NT2/D1 (cell line): Measurements from ENCODE around the gene LIN52.

Source experiments
- DNase-seq: peaks from one replicate; pipeline ENCODE4 v3.0.0-alpha.2; 2011; ENCODE audit warnings: low read depth, low spot score
- H3K27me3 ChIP-seq: 2 replicates; pipeline ENCODE4 v1.6.0; 2011; ENCODE audit warnings: mild to moderate bottlenecking; ENCODE audit not compliant: insufficient read length, insufficient read depth
- H3K36me3 ChIP-seq: 2 replicates; pipeline ENCODE4 v1.6.1; 2011; ENCODE audit warnings: mild to moderate bottlenecking, low read length, mixed read lengths; ENCODE audit not compliant: insufficient read depth, insufficient read length
- H3K4me1 ChIP-seq: 2 replicates; pipeline ENCODE4 v1.5.1; 2011; ENCODE audit not compliant: insufficient read depth, insufficient read length
- H3K4me3 ChIP-seq: 2 replicates; pipeline ENCODE4 v1.5.1; 2011; ENCODE audit warnings: low read depth; ENCODE audit not compliant: insufficient read length
- H3K9ac ChIP-seq: 2 replicates; pipeline ENCODE4 v1.6.0; 2011; ENCODE audit warnings: low read depth; ENCODE audit not compliant: insufficient read length
- H3K9me3 ChIP-seq: 2 replicates; pipeline ENCODE4 v1.5.1; 2011; ENCODE audit warnings: mild to moderate bottlenecking, low read length; ENCODE audit not compliant: insufficient read depth
- SUZ12 ChIP-seq: IDR thresholded peaks from 2 replicates; pipeline ENCODE4 v1.6.1; 2011; ENCODE audit not compliant: insufficient read length, insufficient read depth; ENCODE audit errors: extremely low read depth
- YY1 ChIP-seq: IDR thresholded peaks from 2 replicates; pipeline ENCODE4 v1.6.1; 2011; ENCODE audit not compliant: insufficient read length, insufficient read depth
- ZNF274 ChIP-seq: IDR thresholded peaks from 2 replicates; pipeline ENCODE4 v1.6.1; 2011; ENCODE audit warnings: mild to moderate bottlenecking, low read depth, low read length

LIN52 gene

DNA sequence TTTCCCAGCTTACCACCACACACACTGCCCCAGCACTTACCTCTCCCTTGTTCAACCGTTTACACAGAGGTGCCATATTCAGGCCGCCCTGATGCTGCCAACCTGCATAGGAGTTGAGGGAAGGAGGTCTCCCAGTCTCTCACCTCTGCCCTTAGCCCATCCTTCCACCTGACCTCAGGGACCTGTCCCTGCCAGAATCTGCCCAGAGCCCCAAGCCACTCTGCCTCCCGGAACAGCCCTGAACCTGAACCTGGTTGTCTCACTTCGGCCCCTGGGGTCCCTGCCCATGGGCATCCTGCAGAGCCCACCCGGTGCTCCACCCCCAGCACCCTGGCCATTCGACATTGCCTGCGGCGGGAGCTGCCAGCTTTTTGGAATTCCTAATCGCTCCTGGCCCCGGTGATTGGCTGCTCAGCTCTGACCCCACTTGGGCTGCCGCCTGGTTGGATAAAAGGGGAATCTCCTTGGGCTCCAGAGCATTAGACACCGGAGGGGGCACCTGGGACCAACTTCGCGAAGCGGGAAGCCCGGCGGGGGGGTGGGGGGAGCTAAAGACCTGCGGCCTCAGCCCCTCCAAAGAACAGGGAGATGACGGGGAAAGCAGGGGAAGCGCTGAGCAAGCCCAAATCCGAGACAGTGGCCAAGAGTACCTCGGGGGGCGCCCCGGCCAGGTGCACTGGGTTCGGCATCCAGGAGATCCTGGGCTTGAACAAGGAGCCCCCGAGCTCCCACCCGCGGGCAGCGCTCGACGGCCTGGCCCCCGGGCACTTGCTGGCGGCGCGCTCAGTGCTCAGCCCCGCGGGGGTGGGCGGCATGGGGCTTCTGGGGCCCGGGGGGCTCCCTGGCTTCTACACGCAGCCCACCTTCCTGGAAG lies 154.5 kb downstream of the LIN52 start, which contains the start of gene VSX2:
Gene VSX2 (plus strand): TSS at position 476 of the 874 bp plus-strand sequence. CDS start 113 bp downstream, at position 589.
- no peak for DNase-seq
- Histone ChIP-seq H3K36me3 (no peaks in the 10 kb centered on the region), H3K27me3 (peaks cover 73% of the 10 kb centered on the region), H3K4me3 (peak within 1 kb of the TSS; percentile 40), H3K9me3 (no peaks in the 10 kb centered on the region), H3K9ac (peak within 1 kb of the TSS; percentile 56), H3K4me1 (peaks cover under 1% of the 10 kb centered on the region)
- TF ChIP-seq SUZ12 (no peak), YY1 (no peak), ZNF274 (no peak)

DNA sequence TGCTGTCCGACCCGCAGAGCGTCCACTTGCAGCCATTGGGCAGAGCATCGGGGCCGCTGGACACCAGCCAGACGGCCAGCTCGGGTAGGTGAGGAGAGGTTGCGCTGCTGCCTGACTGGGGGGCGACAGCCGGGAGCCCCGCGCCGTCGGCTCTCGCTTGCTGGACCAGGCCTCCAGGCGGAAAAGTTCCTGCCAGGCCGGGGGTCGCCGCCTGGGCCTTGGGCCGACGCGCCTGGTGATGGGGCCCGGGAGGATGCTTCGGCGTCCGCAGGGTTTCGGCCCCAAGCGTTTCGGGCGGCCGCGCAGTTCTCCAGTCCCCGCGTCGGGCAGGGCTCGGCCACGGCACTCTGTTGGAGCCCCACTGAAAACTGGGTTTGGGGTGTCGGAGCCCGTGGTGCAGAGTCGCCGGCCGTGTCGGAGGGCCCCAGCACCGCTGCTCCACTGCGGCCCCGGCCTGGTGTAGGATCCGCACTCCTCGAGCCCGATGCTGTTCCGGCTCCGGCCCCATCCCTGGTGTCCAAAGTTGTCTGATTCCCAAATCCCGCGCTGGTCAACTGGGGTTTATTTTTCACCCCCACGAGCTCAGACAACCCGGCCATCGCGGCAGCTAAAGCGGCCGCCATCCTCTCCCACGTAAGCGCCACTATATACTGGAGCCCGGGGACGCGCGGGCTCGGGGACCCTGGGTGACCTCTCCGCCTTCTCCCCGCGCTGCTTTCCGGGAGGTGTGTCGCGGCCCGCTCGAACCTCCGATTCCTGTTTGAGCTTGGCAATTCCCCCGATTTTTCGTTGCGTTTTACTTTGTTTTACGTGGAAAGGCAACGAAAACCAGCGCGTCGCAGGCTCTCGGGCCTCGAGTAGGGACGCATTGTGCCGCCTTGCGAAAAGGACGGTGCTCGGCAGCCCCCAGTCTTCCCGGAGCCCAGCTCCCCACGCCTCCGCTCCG lies 155.4 kb downstream of the LIN52 start:
- peaks cover 5% of the 10 kb centered on the region for H3K4me1 ChIP-seq
- TF ChIP-seq ZNF274: no peak
- peak; percentile 90 for TF ChIP-seq SUZ12
- no peak for DNase-seq
- H3K9me3 ChIP-seq: no peaks in the 10 kb centered on the region
- peaks cover 71% of the 10 kb centered on the region for H3K27me3 ChIP-seq
- peak overlapping the region; percentile 40 for H3K4me3 ChIP-seq
- H3K9ac ChIP-seq: peak overlapping the region; percentile 56
- H3K36me3 ChIP-seq: no peaks in the 10 kb centered on the region

DNA sequence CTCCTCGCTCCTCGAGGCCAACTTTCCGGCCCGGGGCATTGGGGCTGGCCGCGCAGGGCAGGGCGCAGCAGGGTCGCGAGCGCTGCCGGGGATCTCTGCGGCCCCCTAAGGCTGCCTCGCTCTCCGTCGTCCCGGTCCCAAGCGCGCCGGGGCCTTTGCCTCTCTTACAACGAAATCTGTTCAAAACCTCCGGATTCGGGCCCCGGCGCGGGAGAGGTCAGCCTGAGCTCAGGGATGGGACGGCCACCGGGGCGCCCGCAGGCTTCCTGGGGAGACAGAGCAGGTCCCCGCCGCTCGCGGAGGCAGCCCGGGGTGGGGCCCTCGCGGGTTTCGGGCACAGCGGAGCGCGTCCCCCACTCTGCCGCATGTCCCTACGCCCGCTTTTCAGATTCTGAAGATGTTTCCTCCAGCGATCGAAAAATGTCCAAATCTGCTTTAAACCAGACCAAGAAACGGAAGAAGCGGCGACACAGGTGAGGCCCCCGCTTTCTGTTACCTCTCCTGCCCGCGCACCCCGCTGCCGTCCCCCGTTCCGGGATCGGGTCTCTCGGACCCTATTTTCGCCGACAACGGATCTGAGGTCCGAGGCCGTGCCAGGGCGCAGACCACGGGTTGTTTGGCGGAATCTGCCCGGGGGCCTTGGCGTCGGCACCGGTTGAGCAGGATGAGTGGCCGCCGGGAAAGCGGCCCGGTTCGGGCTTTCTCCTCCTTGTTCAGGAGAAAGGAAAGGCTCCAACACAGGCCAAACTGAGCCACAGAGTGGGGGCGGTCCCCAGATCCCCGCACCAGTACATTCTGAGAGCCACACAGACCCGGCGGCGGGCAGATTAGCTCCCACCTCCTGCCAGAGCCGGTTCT lies 156.3 kb downstream of the LIN52 start:
- Histone ChIP-seq H3K36me3 (no peaks in the 10 kb centered on the region), H3K4me3 (peak overlapping the region; percentile 40), H3K27me3 (peaks cover 71% of the 10 kb centered on the region), H3K9me3 (no peaks in the 10 kb centered on the region), H3K4me1 (peaks cover 7% of the 10 kb centered on the region), H3K9ac (peak overlapping the region; percentile 64)
- DNase-seq: no peak
- TF ChIP-seq SUZ12: peak; percentile 73
- TF ChIP-seq YY1: no peak

DNA sequence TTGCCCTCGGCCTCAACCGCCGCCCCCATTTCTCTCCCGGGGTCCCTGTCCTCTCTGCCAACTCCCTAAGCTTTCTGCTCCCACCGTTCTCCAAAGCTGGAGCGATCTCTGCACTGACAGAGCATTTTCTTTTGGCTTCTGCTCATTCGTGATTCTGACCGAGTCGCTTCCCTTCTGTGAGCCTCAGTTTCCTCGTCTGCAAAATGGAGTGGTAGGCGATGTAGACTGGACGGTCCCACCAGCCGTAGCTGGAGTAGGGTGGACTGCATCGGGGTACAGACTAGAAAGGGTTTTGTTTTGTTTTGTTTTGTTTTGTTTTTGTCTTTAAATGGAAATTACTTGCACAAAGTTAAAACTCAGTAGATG lies 156.9 kb downstream of the LIN52 start:
- TF ChIP-seq YY1 (no peak), ZNF274 (no peak), SUZ12 (peak; percentile 72)
- Histone ChIP-seq H3K4me3 (no peak overlapping the region), H3K27me3 (peaks cover 71% of the 10 kb centered on the region), H3K9ac (no peak overlapping the region), H3K9me3 (no peaks in the 10 kb centered on the region), H3K36me3 (no peaks in the 10 kb centered on the region), H3K4me1 (peaks cover 10% of the 10 kb centered on the region)
- DNase-seq: no peak

DNA sequence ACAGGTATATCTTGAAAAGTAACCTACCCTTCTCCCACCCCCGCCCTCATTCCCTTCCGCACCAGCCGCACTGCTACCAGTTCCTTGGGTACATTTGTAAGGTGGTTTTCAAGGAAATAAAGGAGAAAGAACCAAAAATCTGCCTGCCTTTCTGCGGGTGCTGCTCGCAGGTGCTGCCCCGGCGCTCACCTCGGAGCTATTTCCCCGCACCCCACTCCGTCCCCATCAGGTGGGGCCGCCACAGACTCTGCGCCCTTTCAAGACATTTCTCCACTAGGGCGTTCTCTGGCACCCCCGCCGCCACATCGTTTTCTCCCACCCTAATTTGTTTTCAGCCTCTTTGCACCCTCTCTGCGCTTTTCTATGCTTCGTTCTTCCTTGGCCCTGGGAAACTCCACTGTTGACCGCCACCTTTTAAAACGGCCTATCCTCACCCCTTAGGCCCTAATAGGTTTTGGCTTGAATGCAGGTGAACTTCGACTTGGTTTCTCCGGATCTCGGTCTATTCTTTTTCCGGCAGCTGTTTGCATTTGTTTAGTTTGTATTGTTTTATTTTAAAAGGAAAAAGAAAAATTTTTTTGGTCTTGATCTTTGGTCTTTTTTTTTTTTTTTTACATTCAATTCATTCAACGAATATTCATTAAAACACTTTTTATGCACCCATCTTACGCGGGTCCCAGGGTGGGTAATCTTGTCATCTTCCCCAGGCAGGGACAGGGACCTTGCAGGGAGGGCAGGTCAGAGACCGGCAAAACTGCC lies 157.4 kb downstream of the LIN52 start:
- Histone ChIP-seq H3K27me3 (peaks cover 68% of the 10 kb centered on the region), H3K4me3 (no peak overlapping the region), H3K36me3 (no peaks in the 10 kb centered on the region), H3K9ac (no peak overlapping the region), H3K9me3 (no peaks in the 10 kb centered on the region), H3K4me1 (peaks cover 13% of the 10 kb centered on the region)
- TF ChIP-seq ZNF274: no peak
- no peak for TF ChIP-seq YY1
- TF ChIP-seq SUZ12: no peak
- no peak for DNase-seq

DNA sequence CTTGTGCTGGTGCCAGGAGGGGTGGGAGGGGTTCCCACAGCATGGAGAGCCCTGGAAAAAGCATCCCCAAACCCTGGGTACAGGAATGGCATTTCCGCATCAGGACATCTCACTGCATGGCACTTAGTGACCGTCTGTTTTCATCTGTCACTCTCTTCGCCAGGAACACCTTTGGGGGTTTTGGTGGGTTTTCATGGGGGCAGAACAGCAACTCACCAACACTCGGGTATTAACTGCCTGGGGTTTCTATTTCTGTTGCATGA lies 158.0 kb downstream of the LIN52 start:
- no peak for DNase-seq
- H3K9ac ChIP-seq: no peak overlapping the region
- no peak for TF ChIP-seq YY1
- TF ChIP-seq SUZ12: no peak
- TF ChIP-seq ZNF274: no peak
- H3K4me1 ChIP-seq: peaks cover 13% of the 10 kb centered on the region
- H3K4me3 ChIP-seq: no peak overlapping the region
- peaks cover 63% of the 10 kb centered on the region for H3K27me3 ChIP-seq
- H3K9me3 ChIP-seq: no peaks in the 10 kb centered on the region
- no peaks in the 10 kb centered on the region for H3K36me3 ChIP-seq
